B cell (primary cell): ENCODE results near the gene PKMYT1. TPM values are rescaled to one million over a fixed set of nuclear protein-coding genes. Genes with fewer than 3 reads are reported as not detected.

ENCODE experiments used
- ATAC-seq: fragments of 200-7000 bp; cut with Tn5 transposase; one replicate; pipeline ENCODE4 v1.10.0; 2021; ENCODE audit warnings: low read depth, mild to moderate bottlenecking, moderate number of reproducible peaks, moderate library complexity
- CTCF ChIA-PET: fragments of 350-600 bp; sonication (Branson Sonifier 250); formaldehyde crosslinking; loops from one replicate; lab custom pipeline; 2021; ENCODE audit warnings: antibody characterized with exemption, inconsistent platforms; lab: Charles Lee
- POLR2A ChIA-PET: fragments of 350-600 bp; sonication (Branson Sonifier 250); formaldehyde crosslinking; loops from one replicate; lab custom pipeline; 2021; ENCODE audit warnings: antibody characterized with exemption; lab: Charles Lee
- DNase-seq: peaks from one replicate; pipeline ENCODE4 v3.0.0; 2013
- H2AFZ ChIP-seq: 2 replicates; pipeline ENCODE4 v1.6.1; 2012; ENCODE audit warnings: mild to moderate bottlenecking, low read depth, low read length; ENCODE audit not compliant: insufficient read depth, poor library complexity, severe bottlenecking
- H3K27ac ChIP-seq, 2 donors: 1 replicate in 1 of 2; 2 replicates in 1 of 2; pipeline ENCODE4 v1.5.1; 2012 to 2013; ENCODE audit warnings: low read length in 2 of 2, mild to moderate bottlenecking in 2 of 2, moderate library complexity in 1 of 2
- H3K27me3 ChIP-seq, 4 experiments: fragments of 200-600 bp in 1 of 4; sonication (generic) in 1 of 4; replicated peaks in 1 of 4; 1 replicate in 2 of 4; 2 replicates in 2 of 4; pipeline versions ENCODE4 v1.6.1 to v1.7.0; 2013 to 2016; ENCODE audit warnings: low read length in 3 of 4, mild to moderate bottlenecking in 2 of 4, mixed read lengths in 1 of 4, moderate library complexity in 1 of 4; ENCODE audit not compliant: insufficient read depth in 4 of 4, control insufficient read depth in 3 of 4; ENCODE audit errors: control extremely low read depth in 1 of 4
- H3K36me3 ChIP-seq, 2 experiments: replicated peaks in 1 of 2; 1 replicate in 1 of 2; 2 replicates in 1 of 2; pipeline versions ENCODE4 v1.6.1 to v1.7.1; 2013; ENCODE audit warnings: low read length in 1 of 2; ENCODE audit not compliant: insufficient read depth in 2 of 2, control insufficient read depth in 1 of 2; ENCODE audit errors: control extremely low read depth in 1 of 2, extremely low read depth in 1 of 2
- H3K4me1 ChIP-seq, 2 donors: fragments of 200-600 bp in 1 of 2; sonication (generic) in 1 of 2; 1 replicate in 1 of 2; 2 replicates in 1 of 2; pipeline versions ENCODE4 v1.5.1 to v1.6.1; 2013 to 2017; ENCODE audit warnings: low read length in 2 of 2; ENCODE audit not compliant: control insufficient read depth in 2 of 2, insufficient read depth in 2 of 2
- H3K4me2 ChIP-seq: replicated peaks from 2 replicates; pipeline ENCODE3; 2012; ENCODE audit warnings: mild to moderate bottlenecking, low read depth, low read length; ENCODE audit not compliant: poor library complexity, severe bottlenecking
- H3K4me3 ChIP-seq, 5 experiments: fragments of 200-600 bp in 1 of 5; sonication (generic) in 1 of 5; 1 replicate in 3 of 5; 2 replicates in 2 of 5; pipeline versions ENCODE4 v1.5.1 to v1.7.0; 2011 to 2016; ENCODE audit warnings: low read length in 4 of 5, mild to moderate bottlenecking in 4 of 5, low read depth in 2 of 5, control low read depth in 1 of 5, moderate library complexity in 1 of 5; ENCODE audit not compliant: insufficient read depth in 1 of 5; ENCODE audit errors: control extremely low read depth in 1 of 5, extremely low read depth in 1 of 5
- H3K79me2 ChIP-seq: fragments of 200-600 bp; sonication (generic); one replicate; pipeline ENCODE4 v1.6.0; 2016; ENCODE audit warnings: low read length; ENCODE audit not compliant: control insufficient read depth, insufficient read depth
- H3K9ac ChIP-seq: fragments of 200-600 bp; sonication (generic); 2 replicates; pipeline ENCODE4 v1.6.1; 2017; ENCODE audit warnings: mild to moderate bottlenecking, low read length, moderate library complexity
- H3K9me3 ChIP-seq, 3 donors: one replicate each; pipeline versions ENCODE4 v1.6.1 to v1.7.1; 2013; ENCODE audit warnings: low read length in 2 of 3; ENCODE audit not compliant: control insufficient read depth in 2 of 3, insufficient read depth in 1 of 3; ENCODE audit errors: control extremely low read depth in 1 of 3
- H4K20me1 ChIP-seq: 2 replicates; pipeline ENCODE4 v1.6.0; 2012; ENCODE audit warnings: mild to moderate bottlenecking, low read length; ENCODE audit not compliant: insufficient read depth, control insufficient read depth, poor library complexity, severe bottlenecking
- H3K27ac Mint-ChIP-seq: one replicate; pipeline ENCODE4 v1.8.0; 2021; ENCODE audit warnings: mixed read lengths
- H3K27me3 Mint-ChIP-seq: one replicate; pipeline ENCODE4 v1.8.0; 2021; ENCODE audit warnings: mixed read lengths
- H3K4me1 Mint-ChIP-seq: one replicate; pipeline ENCODE4 v1.8.0; 2021; ENCODE audit warnings: mixed read lengths
- H3K4me3 Mint-ChIP-seq: one replicate; pipeline ENCODE4 v1.8.0; 2021; ENCODE audit warnings: mixed read lengths
- H3K9me3 Mint-ChIP-seq: one replicate; pipeline ENCODE4 v1.8.0; 2022; ENCODE audit warnings: mixed read lengths; ENCODE audit not compliant: insufficient read depth
- CTCF ChIP-seq: fragments of 200-600 bp; IDR thresholded peaks from one replicate; pipeline ENCODE4 v1.8.0; 2022; ENCODE audit warnings: antibody characterized with exemption, mild to moderate bottlenecking
- EZH2 ChIP-seq: IDR thresholded peaks from 2 replicates; pipeline ENCODE4 v1.6.1; 2012; ENCODE audit warnings: borderline replicate concordance, low read depth, mild to moderate bottlenecking, moderate library complexity, low read length; ENCODE audit not compliant: insufficient read depth, poor library complexity, severe bottlenecking
- WGBS: methylation state at CpG from one replicate; pipeline ENCODE4 v1.1.5; 2013; ENCODE audit warnings: missing lambda C conversion rate; ENCODE audit not compliant: insufficient coverage; 5-methylcytosine and 5-hydroxymethylcytosine counted together
- intact Hi-C: fragments of 100-400 bp; cut with micrococcal nuclease; formaldehyde crosslinking; loops from one replicate; pipeline ENCODE4 v1.10.0; 2022
- polyA plus RNA-seq: library from polyadenylated mRNA; depleted of rRNA; stranded (reverse); fragments of >200 nt; gene quantifications from 2 replicates; pipeline ENCODE4 v1.2.3, GENCODE V29; 2012
- total RNA-seq, 2 donors: library from RNA; stranded (reverse); fragments of 120-200 nt in 1 of 2; gene quantifications; 1 replicate in 1 of 2; 2 replicates in 1 of 2; pipeline versions ENCODE4 v1.2.3 to v1.2.4, GENCODE V29; 2013 to 2022

Gene PKMYT1
- total and polyA plus RNA-seq, 2 donors (not counting 1 experiment from before 2014, with no cell fraction given): 0.67 to 2.6 TPM

GRCh38 chr16:3003582-3004270 is 23.5 kb upstream of the PKMYT1 start:
- ATAC-seq (peak; percentile 97), DNase-seq (peak; percentile 99)
- Histone ChIP-seq H2AFZ (no peak overlapping the region), H3K4me3 (no peak overlapping the region), H3K9ac (no peak overlapping the region), H3K27me3 (peaks cover 0 to 9% (median 4%) of the 10 kb centered on the region in 4 experiments), H3K4me1 (peaks cover 24 to 30% of the 10 kb centered on the region in 2 donors), H3K4me2 (peak overlapping the region; percentile 51), H3K79me2 (no peaks in the 10 kb centered on the region), H3K27ac (no peak overlapping the region), H4K20me1 (no peaks in the 10 kb centered on the region), H3K9me3 (peaks cover 0 to 16% (median 0%) of the 10 kb centered on the region in 3 donors), H3K36me3 (no peaks in the 10 kb centered on the region)
- H3K27ac Mint-ChIP-seq: peak overlapping the region; percentile 89
- H3K9me3 Mint-ChIP-seq: no peaks in the 10 kb centered on the region
- WGBS: 9% methylated on average over 56 of the region's 58 CpGs
- CTCF ChIA-PET: interaction anchor here (0.6 to 9.6 kb wide), 17 partner anchors 14 to 161 kb away, joined by 3 to 213 read pairs (median 4); partner anchors contain the start of genes CLDN6, HCFC1R1, THOC6 and TNFRSF12A
- POLR2A ChIA-PET: interaction anchor here (1.1 to 1.7 kb wide), 4 partner anchors 16 to 28 kb away, joined by 4 to 10 read pairs (median 7); partner anchors contain the start of genes HCFC1R1 and TNFRSF12A
- no peak for TF ChIP-seq EZH2
- peak; percentile 57 for TF ChIP-seq CTCF
- H3K4me1 Mint-ChIP-seq: peaks cover 25% of the 10 kb centered on the region
- intact Hi-C loops: loop anchor here (1.0 kb wide), 4 partner anchors 17 to 25 kb away; partner anchors contain the start of genes PKMYT1, THOC6 and TNFRSF12A
- peaks cover 9% of the 10 kb centered on the region for H3K27me3 Mint-ChIP-seq
- H3K4me3 Mint-ChIP-seq: peak overlapping the region; percentile 85

- 76% methylated on average over 11 of the region's 12 CpGs for WGBS
- Histone ChIP-seq H3K4me2 (no peak overlapping the region), H3K79me2 (no peaks in the 10 kb centered on the region), H3K9ac (no peak overlapping the region), H3K9me3 (peaks cover 0 to 5% (median 0%) of the 10 kb centered on the region in 3 donors), H4K20me1 (no peaks in the 10 kb centered on the region), H3K4me3 (no peak overlapping the region), H3K27me3 (peaks cover 0 to 8% (median 0%) of the 10 kb centered on the region in 4 experiments), H3K4me1 (peaks cover 3 to 8% of the 10 kb centered on the region in 2 donors), H2AFZ (no peak overlapping the region), H3K36me3 (no peaks in the 10 kb centered on the region), H3K27ac (no peak overlapping the region)
- POLR2A ChIA-PET: no interaction called here
- CTCF ChIA-PET: interaction anchor here (9.6 kb wide), 1 partner anchor 28 kb away, joined by 213 read pairs; no protein-coding TSS in a partner anchor
- Mint-ChIP-seq H3K4me3 (no peak overlapping the region), H3K4me1 (peaks cover 6% of the 10 kb centered on the region), H3K9me3 (no peaks in the 10 kb centered on the region), H3K27ac (peak overlapping the region; percentile 74), H3K27me3 (peaks cover 3% of the 10 kb centered on the region)
- intact Hi-C loops: no loop called here
- DNase-seq (no peak), ATAC-seq (no peak)
- TF ChIP-seq EZH2 (no peak), CTCF (no peak)
These were observed 21.1 kb upstream of the PKMYT1 start for GRCh38 chr16:3001316-3001715.
